Stimulated activated CD8-positive, alpha-beta memory T cell treated with anti-CD3 and anti-CD28 coated beads, Interleukin-4, amount 100 ng/mL, for 4 hours (primary cell): Measurements from ENCODE around the gene RETREG3.
"Not testable (repeated sequence)": the region's sequence is repeated elsewhere in the genome, so short reads cannot be mapped to it uniquely, and the experiment has no call there.

Experiments used
- DNase-seq, 2 donors: peaks; one replicate each; pipeline ENCODE4 v3.0.0-alpha.2; 2020; ENCODE audit warnings: low read depth in 2 of 2, low spot score in 1 of 2

The RETREG3 gene

GRCh38 chr17:42553161-42553818, 55.9 kb downstream of the RETREG3 start:
- no peak for DNase-seq

DNA sequence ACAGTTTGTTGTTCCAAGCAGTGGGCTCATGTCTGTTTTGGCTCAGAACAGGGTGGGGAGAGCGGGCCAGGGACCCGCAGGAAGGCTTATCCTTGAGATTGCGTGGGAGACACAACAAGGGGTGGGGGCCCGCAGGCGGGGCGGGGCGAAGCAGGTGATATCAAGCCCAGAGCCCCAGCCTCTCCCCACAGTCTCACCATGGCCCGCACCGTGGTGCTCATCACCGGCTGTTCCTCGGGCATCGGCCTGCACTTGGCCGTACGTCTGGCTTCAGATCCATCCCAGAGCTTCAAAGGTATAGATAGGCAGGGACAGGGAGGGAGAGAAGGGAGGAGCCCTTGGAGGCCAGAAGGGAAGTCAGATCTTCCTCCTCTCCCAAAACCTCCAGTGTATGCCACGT, 56.4 kb downstream of the RETREG3 start, which contains the start of gene HSD17B1:
HSD17B1 (plus strand) TSS at position 188 of the 400 bp plus-strand sequence; CDS start at position 199, 11 bp downstream.
- not testable (repeated sequence) for DNase-seq

GRCh38 chr17:42548993-42549755, 60.0 kb downstream of the RETREG3 start:
- DNase-seq, result no peak

DNA sequence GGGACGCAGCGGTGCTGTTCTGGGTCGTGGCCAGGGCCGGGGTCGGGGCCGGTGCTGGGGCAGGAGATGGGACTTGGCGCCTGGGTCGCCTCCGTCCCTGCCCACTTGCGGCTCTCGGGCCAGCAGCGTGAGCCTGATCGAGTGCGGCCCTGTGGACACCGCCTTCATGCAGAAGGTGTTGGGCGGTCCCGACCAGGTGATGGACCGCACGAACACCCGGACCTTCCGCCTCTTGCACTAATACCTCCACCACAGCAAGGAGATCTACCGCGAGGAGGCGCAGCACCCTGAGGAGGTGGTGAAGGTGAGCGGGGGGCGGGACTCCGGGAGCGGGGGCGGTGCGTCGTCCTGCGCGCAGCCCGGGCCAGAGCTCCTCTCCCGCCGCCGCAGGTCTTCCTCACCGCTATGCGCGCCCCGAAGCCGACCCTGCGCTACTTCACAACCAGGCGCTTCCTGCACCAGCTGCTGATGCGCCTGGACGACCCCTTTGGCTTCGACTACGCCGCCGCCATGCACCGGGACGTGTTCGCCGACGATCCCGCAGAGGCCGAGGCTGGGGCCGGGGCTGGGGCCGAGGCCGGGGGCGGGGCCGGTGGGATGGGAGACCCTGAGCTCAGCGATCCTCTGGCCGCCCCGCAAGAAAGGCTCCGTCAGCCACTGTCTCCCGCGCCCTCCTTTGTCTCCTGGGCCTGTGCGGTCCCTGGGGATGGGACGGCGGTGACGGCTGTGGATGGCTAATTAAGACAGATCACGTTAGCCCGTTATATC, 60.9 kb downstream of the RETREG3 start:
- peak; percentile 48 to 60 for DNase-seq

- no peak for DNase-seq
Observed at GRCh38 chr17:42547698-42548069, 61.5 kb downstream of the RETREG3 start.

DNA sequence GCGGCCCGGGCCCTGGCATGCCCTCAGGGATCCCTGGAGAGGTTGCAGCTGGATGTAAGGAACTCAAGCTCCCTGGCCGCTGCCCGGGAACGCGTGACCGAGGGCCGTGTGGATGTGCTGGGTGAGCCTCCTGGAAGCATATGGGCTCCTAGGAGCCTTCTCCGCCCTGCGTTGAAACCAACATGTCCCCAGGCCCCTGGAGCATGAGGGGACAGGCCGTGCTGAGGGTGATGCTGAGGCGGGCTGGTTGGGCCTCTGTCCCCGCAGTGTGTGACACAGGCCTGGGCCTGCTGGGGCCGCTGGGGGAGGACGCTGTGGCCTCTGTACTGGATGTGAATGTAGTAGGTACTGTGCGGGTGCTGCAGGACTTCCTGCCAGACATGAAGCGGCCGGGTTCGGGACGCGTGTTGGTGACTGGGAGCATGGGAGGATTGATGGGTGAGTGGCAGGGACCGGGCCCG, 62.1 kb downstream of the RETREG3 start:
- no peak for DNase-seq

DNA sequence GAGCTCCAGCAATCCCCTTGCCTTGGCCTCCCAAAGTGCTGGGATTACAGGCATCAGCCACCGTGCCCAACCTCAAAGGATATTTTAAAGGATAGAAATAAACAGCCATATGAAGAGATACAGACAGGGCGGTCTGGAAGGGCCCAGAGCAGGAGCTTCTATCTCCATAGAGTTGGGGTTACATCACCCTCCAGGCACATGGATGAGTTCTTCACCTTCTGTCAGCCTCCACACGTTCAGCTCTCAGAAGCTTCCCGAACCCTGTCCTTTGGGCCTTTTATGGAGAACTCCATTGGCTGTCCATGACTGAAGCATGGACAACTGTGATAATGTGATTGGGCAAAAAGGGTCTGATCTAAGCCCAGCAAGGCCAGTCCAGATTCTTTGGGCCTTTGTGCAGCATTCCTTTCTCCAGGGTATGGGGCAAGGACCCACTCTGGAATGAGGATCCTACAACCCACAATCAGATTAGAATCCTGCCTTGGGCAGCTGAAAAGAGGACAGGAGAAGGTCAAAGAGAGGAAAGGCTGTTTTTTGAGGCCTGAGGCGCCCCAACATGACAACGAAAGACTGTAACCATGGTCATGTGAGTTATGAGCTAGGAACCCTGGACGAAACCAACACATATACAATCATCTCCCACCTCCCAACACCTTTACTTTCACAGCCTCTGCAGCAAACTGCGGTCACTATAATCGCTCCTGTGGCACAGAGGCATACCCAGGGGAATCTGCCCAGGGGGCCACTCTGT, 63.2 kb downstream of the RETREG3 start:
- not testable (repeated sequence) for DNase-seq

DNA sequence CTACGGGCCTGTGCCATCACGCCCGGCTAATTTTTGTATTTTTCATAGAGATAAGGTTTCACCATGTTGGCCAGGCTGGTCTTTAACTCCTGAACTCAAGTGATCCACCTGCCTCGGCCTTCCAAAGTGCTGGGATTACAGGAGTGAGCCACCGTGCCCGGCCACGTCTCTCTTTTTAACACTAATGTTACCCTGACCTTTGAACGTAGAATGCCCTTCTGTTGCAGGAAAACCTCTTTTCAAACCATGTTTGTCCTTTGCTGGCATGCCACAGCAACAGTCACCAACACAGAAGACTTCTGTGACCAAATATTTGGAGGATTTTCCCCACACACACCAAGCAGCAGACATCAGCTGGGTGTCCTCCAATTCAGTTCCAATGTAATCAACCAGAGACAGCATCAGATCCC, 64.3 kb downstream of the RETREG3 start:
- DNase-seq, result no peak

DNA sequence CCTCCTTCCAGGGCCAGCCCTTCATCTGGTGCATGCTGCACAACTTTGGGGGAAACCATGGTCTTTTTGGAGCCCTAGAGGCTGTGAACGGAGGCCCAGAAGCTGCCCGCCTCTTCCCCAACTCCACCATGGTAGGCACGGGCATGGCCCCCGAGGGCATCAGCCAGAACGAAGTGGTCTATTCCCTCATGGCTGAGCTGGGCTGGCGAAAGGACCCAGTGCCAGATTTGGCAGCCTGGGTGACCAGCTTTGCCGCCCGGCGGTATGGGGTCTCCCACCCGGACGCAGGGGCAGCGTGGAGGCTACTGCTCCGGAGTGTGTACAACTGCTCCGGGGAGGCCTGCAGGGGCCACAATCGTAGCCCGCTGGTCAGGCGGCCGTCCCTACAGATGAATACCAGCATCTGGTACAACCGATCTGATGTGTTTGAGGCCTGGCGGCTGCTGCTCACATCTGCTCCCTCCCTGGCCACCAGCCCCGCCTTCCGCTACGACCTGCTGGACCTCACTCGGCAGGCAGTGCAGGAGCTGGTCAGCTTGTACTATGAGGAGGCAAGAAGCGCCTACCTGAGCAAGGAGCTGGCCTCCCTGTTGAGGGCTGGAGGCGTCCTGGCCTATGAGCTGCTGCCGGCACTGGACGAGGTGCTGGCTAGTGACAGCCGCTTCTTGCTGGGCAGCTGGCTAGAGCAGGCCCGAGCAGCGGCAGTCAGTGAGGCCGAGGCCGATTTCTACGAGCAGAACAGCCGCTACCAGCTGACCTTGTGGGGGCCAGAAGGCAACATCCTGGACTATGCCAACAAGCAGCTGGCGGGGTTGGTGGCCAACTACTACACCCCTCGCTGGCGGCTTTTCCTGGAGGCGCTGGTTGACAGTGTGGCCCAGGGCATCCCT, 65.7 kb downstream of the RETREG3 start:
- no peak for DNase-seq

GRCh38 chr17:42541041-42541833, 67.9 kb downstream of the RETREG3 start:
- no peak for DNase-seq

DNA sequence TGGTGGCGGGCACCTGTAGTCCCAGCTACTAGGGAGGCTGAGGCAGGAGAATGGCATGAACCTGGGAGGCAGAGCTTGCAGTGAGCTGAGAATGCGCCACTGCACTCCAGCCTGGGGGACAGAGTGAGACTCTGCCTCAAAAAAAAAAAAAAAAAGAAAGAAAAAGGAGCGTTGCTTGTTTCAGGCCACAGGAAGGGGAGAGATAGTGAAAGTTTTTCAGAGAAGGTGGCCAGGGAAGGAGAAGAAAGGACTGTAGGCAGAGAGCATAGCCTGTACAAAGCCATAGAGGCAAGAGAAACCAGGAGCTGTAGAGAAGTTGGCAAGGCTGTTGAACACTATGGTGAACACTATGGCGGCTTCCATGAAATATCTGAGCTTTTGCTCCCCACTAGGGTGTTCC, 68.6 kb downstream of the RETREG3 start:
- not testable (repeated sequence) for DNase-seq

DNA sequence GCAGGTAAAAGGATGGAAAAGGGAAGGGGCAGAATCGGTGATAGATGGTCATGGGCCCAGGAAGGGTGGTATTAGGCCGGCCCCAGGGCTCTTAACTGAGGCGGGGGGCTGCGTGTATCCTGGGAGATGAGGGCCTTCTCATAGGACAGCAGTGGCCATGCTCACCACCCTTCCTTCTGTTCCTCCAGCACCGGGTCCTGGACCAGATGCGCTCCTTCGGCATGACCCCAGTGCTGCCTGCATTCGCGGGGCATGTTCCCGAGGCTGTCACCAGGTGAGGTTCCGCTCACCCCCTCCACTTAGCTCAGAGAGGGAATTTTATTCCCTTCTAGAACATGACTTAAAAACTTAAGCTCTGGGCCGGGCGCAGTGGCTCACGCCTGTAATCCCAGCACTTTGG, 70.7 kb downstream of the RETREG3 start:
- no peak for DNase-seq

DNA sequence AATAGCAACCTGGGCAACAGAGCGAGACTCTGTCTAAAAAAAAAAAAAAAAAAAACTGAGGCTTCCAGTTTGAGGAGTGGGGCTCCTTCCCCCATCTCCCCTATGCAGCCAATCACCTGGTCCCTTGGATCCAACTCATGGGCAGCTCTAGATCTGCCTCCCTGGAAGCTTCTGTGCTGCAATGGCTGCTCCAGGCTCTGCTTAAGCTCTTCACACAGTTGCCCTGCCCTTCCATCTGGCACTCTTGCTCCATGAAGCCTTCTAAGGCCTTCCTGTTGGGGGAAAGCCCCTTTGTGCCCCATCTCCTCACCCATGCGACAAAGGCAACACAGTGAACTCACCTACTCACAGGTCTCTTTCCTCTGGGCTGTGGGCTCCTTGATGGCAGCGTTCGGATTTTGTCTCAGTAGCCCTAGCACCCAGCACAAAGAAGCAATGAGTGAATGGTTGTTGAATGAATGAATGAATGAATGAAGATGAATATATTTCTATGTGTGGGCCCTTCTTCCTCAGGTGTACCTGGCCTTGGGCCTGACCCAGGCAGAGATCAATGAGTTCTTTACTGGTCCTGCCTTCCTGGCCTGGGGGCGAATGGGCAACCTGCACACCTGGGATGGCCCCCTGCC, 71.2 kb downstream of the RETREG3 start:
- DNase-seq, result no peak

DNA sequence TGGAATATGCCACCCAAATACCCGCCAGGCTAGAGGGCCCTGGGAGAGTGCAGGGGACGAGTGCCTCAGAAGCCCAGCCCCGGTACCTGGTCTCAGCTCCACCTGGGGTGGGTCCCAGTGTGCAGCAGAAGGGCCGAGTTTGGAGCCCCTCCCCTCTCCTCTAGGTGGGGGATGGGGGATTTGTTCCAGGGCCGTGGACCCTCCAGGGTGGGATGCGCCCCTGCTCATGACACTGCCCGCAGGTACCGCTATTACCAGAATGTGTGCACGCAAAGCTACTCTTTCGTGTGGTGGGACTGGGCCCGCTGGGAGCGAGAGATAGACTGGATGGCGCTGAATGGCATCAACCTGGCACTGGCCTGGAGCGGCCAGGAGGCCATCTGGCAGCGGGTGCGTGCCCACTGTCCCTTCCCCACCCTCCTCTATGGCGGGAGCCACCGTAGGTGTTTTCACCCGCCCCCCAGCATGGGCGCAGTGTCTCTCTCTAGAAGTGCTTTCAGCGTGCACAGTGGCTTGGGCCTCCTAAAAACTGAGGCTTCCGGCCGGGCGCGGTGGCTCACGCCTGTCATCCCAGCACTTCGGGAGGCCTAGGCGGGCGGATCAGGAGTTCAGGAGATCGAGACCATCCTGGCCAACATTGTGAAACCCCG, 71.9 kb downstream of the RETREG3 start:
- no peak for DNase-seq

DNA sequence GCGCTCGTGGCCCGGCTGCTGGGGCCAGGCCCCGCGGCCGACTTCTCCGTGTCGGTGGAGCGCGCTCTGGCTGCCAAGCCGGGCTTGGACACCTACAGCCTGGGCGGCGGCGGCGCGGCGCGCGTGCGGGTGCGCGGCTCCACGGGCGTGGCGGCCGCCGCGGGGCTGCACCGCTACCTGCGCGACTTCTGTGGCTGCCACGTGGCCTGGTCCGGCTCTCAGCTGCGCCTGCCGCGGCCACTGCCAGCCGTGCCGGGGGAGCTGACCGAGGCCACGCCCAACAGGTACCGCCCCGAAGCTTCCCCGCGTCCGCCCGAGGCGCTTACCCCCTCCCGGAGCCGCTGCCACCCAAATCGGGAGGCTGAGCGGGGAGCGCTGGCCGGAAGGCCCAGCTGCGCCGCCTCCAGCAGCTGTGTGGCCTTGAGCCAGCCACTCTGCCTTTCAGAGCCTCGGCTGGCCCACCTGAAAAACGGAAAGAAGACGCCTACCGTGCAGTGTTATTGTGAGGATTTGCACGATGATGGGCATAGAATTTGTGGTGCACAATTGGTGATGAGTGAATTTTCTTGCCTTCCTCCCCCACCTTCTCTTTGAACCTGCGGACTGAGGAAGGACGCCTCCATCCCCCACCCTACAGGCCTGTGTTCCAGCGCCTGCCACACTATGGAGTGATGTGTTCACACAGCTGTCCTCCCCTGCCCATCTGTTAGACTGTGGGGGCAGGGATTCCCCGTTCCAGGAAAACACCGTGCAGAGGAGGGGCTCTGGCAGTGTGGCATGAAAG, 72.6 kb downstream of the RETREG3 start:
- DNase-seq, result peak in 1 of 2 donors; percentile 44

DNA sequence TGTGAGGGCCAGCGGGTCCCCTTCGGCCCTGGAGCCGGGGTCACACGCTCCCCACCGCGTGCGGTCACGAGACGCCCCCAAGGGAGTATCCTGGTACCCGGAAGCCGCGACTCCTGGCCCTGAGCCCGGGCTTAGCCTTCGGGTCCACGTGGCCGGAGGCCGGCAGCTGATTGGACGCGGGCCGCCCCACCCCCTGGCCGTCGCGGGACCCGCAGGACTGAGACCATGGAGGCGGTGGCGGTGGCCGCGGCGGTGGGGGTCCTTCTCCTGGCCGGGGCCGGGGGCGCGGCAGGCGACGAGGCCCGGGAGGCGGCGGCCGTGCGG, 73.2 kb downstream of the RETREG3 start, which contains the start of gene NAGLU:
NAGLU (plus strand) TSS at position 194 of the 324 bp plus-strand sequence; CDS start at position 226, 32 bp downstream.
- peak; percentile 51 to 72 for DNase-seq
